GM23248 (cell line): ENCODE data around the gene RASGRP2. TPM values are rescaled to one million over a fixed set of nuclear protein-coding genes. Genes with fewer than 3 reads are reported as not detected.
A peak's percentile ranks its signal among the peaks of the same experiment; 100 is the strongest.

Experiments
- DNase-seq: peaks from one replicate; pipeline ENCODE4 v3.0.0-alpha.2; 2015
- H2AFZ ChIP-seq: fragments of 200-600 bp; sonication (generic); 2 replicates; pipeline ENCODE4 v1.6.1; 2016; ENCODE audit warnings: antibody characterized with exemption
- H3F3A ChIP-seq: fragments of 200-600 bp; sonication (generic); 2 replicates; pipeline ENCODE4 v1.6.1; 2016; ENCODE audit warnings: mild to moderate bottlenecking, antibody characterized with exemption, mixed run types; ENCODE audit not compliant: insufficient read depth
- H3K27ac ChIP-seq: fragments of 200-600 bp; sonication (generic); 2 replicates; pipeline ENCODE4 v1.5.1; 2016; ENCODE audit warnings: mild to moderate bottlenecking
- H3K27me3 ChIP-seq: fragments of 200-600 bp; sonication (generic); replicated peaks from 2 replicates; pipeline ENCODE4 v1.6.1; 2016; ENCODE audit warnings: mild to moderate bottlenecking; ENCODE audit not compliant: insufficient read depth
- H3K36me3 ChIP-seq: fragments of 200-600 bp; sonication (generic); 2 replicates; pipeline ENCODE4 v1.6.1; 2016; ENCODE audit warnings: low read depth, mild to moderate bottlenecking
- H3K4me1 ChIP-seq: fragments of 200-600 bp; sonication (generic); 2 replicates; pipeline ENCODE4 v1.6.1; 2016; ENCODE audit warnings: mild to moderate bottlenecking; ENCODE audit not compliant: insufficient read depth
- H3K4me2 ChIP-seq: fragments of 200-600 bp; sonication (generic); one replicate; pipeline ENCODE4 v1.6.1; 2016; ENCODE audit warnings: mild to moderate bottlenecking; ENCODE audit not compliant: unreplicated experiment
- H3K4me3 ChIP-seq: fragments of 200-600 bp; sonication (generic); 2 replicates; pipeline ENCODE4 v1.5.1; 2016; ENCODE audit warnings: mild to moderate bottlenecking
- H3K79me2 ChIP-seq: fragments of 200-600 bp; sonication (generic); 2 replicates; pipeline ENCODE4 v1.6.1; 2016; ENCODE audit warnings: mild to moderate bottlenecking; ENCODE audit not compliant: insufficient read depth
- H3K9ac ChIP-seq: fragments of 200-600 bp; sonication (generic); 2 replicates; pipeline ENCODE4 v1.6.1; 2016; ENCODE audit warnings: mild to moderate bottlenecking
- H3K9me2 ChIP-seq: fragments of 200-600 bp; sonication (generic); 2 replicates; pipeline ENCODE4 v1.6.1; 2016; ENCODE audit warnings: mixed run types, mild to moderate bottlenecking, moderate library complexity; ENCODE audit not compliant: insufficient read depth
- H3K9me3 ChIP-seq: fragments of 200-600 bp; sonication (generic); one replicate; pipeline ENCODE4 v1.6.1; 2017; ENCODE audit warnings: low read depth
- H4K20me1 ChIP-seq: fragments of 200-600 bp; sonication (generic); 2 replicates; pipeline ENCODE4 v1.6.0; 2016; ENCODE audit not compliant: insufficient read depth
- EZH2 ChIP-seq: fragments of 200-600 bp; sonication (generic); IDR thresholded peaks from 2 replicates; pipeline ENCODE4 v1.6.1; 2018; ENCODE audit warnings: antibody characterized with exemption, mild to moderate bottlenecking; ENCODE audit not compliant: insufficient read depth, poor library complexity, severe bottlenecking
- EZH2phosphoT487 ChIP-seq: fragments of 200-600 bp; sonication (generic); IDR thresholded peaks from 2 replicates; pipeline ENCODE4 v1.6.1; 2018; ENCODE audit warnings: antibody characterized with exemption, moderate library complexity, mild to moderate bottlenecking, low read depth; ENCODE audit not compliant: insufficient read depth
- WGBS, 2 experiments: methylation state at CpG; one replicate each; pipeline ENCODE4 v1.1.6; 2015 to 2017; ENCODE audit warnings: low lambda C conversion rate in 2 of 2, low coverage in 1 of 2; ENCODE audit errors: missing lambda C conversion rate in 2 of 2; 5-methylcytosine and 5-hydroxymethylcytosine counted together
- in situ Hi-C: fragments of 300-500 bp; cut with MboI; formaldehyde crosslinking; loops from 2 replicates; pipeline ENCODE4 v1.15.0; 2020
- polyA plus RNA-seq: library from polyadenylated mRNA; unstranded; fragments of >200 nt; fragmentation: Nextera tagmentation; extraction: Ambion mirVana; gene quantifications from 2 replicates; pipeline ENCODE4 v1.2.1, GENCODE V29; 2016
- total RNA-seq: library from RNA; depleted of rRNA; stranded (reverse); fragments of >200 nt; shearing (Covaris generic); gene quantifications from 2 replicates; pipeline ENCODE4 v1.2.3, GENCODE V29; 2014

RASGRP2 gene
- total and polyA plus RNA-seq, 2 experiments from 2014 or later: 0.68 TPM; not detected in 1

GRCh38 chr11:64729851-64730382, 14.0 kb downstream of the RASGRP2 start:
- peak; percentile 35 for DNase-seq
- WGBS, 2 experiments: 20 to 37% methylated on average over 6 to 21 of the region's 21 CpGs

GRCh38 chr11:64728757-64729365, 15.1 kb downstream of the RASGRP2 start:
- 69 to 75% methylated on average over 11 of the region's 11 CpGs for WGBS, 2 experiments
- no peak overlapping the region for H2AFZ ChIP-seq
- H3K4me2 ChIP-seq: no peak overlapping the region
- no peak for DNase-seq
- H4K20me1 ChIP-seq: no peaks in the 10 kb centered on the region
- H3K4me1 ChIP-seq: no peaks in the 10 kb centered on the region
- in situ Hi-C loops: no loop called here
- no peaks in the 10 kb centered on the region for H3F3A ChIP-seq
- no peaks in the 10 kb centered on the region for H3K9me2 ChIP-seq
- no peaks in the 10 kb centered on the region for H3K9me3 ChIP-seq
- TF ChIP-seq EZH2: no peak
- TF ChIP-seq EZH2phosphoT487: no peak
- H3K79me2 ChIP-seq: no peaks in the 10 kb centered on the region
- H3K27me3 ChIP-seq: peaks cover 8% of the 10 kb centered on the region; the same call in 1 of the 2 replicates
- H3K36me3 ChIP-seq: no peaks in the 10 kb centered on the region
- no peak overlapping the region for H3K27ac ChIP-seq
- H3K4me3 ChIP-seq: no peak overlapping the region
- H3K9ac ChIP-seq: no peak overlapping the region

More at GRCh38 chr11:64729851-64730382, 14.0 kb downstream of the RASGRP2 start:
- no peak for TF ChIP-seq EZH2
- TF ChIP-seq EZH2phosphoT487: no peak
- in situ Hi-C loops: no loop called here
- Histone ChIP-seq H3K4me1 (no peaks in the 10 kb centered on the region), H3K4me2 (no peak overlapping the region), H3F3A (no peaks in the 10 kb centered on the region), H3K4me3 (no peak overlapping the region), H3K9ac (no peak overlapping the region), H3K27me3 (peaks cover 8% of the 10 kb centered on the region; the same call in 1 of the 2 replicates), H3K9me3 (no peaks in the 10 kb centered on the region), H3K36me3 (no peaks in the 10 kb centered on the region), H3K9me2 (no peaks in the 10 kb centered on the region), H3K27ac (no peak overlapping the region), H4K20me1 (no peaks in the 10 kb centered on the region), H2AFZ (no peak overlapping the region), H3K79me2 (no peaks in the 10 kb centered on the region)

DNA sequence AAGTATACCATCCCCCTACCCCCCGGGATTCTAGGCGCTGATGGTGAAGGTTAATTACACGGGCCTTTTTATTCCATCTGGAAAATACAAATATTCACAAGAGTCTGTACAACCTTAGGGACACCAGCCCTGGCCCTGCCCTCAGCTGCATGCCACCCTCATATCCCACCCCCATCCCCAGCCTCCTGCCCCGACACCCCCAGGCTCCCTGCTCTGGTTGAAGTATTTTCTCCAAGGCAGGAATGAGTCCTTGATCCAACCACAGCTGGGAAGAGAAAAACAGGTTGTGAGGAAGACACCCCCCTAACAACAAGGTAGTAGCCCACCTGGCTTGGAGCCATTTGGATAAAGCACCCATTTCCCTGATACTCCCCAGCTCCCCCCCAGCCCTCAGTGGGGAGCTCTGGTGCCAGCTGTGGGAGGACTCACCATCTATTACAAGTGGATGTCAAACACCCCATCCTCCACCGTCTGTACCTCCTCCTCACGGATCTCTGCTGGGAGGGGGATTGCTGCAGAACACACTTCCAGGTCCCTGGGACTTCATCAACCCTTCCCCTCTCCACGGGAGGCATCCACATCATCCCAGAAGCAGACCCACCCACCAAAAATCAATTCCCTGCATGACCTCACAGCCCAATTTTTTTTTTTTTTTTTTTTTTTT, 16.9 kb downstream of the RASGRP2 start:
- Histone ChIP-seq H3K9ac (no peak overlapping the region), H3F3A (no peaks in the 10 kb centered on the region), H3K9me3 (no peaks in the 10 kb centered on the region), H3K27me3 (peaks cover 8% of the 10 kb centered on the region; the same call in 1 of the 2 replicates), H2AFZ (no peak overlapping the region), H3K27ac (no peak overlapping the region), H3K4me2 (no peak overlapping the region), H3K36me3 (no peaks in the 10 kb centered on the region), H3K4me1 (no peaks in the 10 kb centered on the region), H4K20me1 (no peaks in the 10 kb centered on the region), H3K9me2 (no peaks in the 10 kb centered on the region), H3K79me2 (no peaks in the 10 kb centered on the region), H3K4me3 (no peak overlapping the region)
- TF ChIP-seq EZH2phosphoT487: no peak
- TF ChIP-seq EZH2: no peak
- WGBS, 2 experiments: 44 to 56% methylated on average over 7 of the region's 7 CpGs
- no peak for DNase-seq
- in situ Hi-C loops: no loop called here

DNA sequence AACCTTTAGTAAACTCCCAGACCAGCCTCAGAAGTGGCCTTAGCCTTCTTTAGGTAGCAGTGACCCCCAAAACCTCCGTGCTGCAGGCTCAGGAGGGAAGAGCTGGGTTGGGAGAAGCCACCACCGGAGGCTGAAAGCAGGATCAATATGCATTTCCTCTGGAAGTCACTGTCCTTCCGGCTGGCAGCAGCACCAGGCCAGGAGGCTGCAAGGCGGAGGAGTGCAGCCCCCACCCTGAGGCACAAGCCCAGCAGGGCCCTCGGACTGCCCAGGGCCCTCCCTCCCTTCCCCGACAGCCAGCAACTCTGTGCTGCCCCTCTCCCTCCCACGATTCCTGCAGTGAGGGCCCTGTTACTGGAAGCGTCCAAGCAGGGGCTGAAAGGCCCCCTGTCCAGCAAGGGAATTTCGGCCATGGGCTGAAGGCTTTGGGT, 17.7 kb downstream of the RASGRP2 start:
- Histone ChIP-seq H3K9me2 (no peaks in the 10 kb centered on the region), H3K4me1 (no peaks in the 10 kb centered on the region), H3K9me3 (no peaks in the 10 kb centered on the region), H3F3A (no peaks in the 10 kb centered on the region), H3K79me2 (no peaks in the 10 kb centered on the region), H2AFZ (no peak overlapping the region), H3K27ac (no peak overlapping the region), H3K4me2 (no peak overlapping the region), H3K27me3 (peaks cover 8% of the 10 kb centered on the region; the same call in 1 of the 2 replicates), H3K4me3 (no peak overlapping the region), H3K9ac (no peak overlapping the region), H3K36me3 (no peaks in the 10 kb centered on the region), H4K20me1 (no peaks in the 10 kb centered on the region)
- 23 to 27% methylated on average over 5 to 8 of the region's 9 CpGs for WGBS, 2 experiments
- no peak for DNase-seq
- in situ Hi-C loops: no loop called here
- TF ChIP-seq EZH2 (no peak), EZH2phosphoT487 (no peak)
